ENCODE data around the gene ANKUB1.
"Not testable (repeated sequence)": the region's sequence is repeated elsewhere in the genome, so short reads cannot be mapped to it uniquely, and the experiment has no call there.

Gene ANKUB1, protein sequence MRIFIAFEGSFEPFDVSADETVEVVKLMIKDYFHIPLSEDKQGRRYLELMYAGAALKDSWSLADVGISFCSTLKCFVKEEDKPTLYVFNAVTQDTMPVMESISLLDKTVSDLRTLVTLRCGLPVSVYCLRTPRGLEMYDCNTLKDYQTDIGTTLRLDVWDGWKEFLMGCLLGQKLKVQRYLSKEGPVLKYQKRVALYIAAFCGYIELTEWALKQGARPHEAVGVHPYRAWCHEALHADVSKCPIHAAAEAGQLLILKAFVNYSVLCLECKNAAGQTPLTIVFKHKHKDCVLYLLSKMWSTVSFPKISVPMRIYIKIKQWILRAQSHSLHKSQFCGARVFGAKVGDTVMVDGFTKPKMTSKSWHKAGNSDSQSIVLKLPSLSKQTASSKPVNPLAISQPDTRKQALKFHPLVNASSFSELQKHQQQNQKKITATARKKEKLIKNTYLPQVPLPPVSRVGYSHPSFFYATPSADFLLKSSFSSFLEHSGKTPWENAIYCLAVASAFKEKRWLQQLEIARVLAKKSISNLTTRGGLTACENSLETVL

DNA sequence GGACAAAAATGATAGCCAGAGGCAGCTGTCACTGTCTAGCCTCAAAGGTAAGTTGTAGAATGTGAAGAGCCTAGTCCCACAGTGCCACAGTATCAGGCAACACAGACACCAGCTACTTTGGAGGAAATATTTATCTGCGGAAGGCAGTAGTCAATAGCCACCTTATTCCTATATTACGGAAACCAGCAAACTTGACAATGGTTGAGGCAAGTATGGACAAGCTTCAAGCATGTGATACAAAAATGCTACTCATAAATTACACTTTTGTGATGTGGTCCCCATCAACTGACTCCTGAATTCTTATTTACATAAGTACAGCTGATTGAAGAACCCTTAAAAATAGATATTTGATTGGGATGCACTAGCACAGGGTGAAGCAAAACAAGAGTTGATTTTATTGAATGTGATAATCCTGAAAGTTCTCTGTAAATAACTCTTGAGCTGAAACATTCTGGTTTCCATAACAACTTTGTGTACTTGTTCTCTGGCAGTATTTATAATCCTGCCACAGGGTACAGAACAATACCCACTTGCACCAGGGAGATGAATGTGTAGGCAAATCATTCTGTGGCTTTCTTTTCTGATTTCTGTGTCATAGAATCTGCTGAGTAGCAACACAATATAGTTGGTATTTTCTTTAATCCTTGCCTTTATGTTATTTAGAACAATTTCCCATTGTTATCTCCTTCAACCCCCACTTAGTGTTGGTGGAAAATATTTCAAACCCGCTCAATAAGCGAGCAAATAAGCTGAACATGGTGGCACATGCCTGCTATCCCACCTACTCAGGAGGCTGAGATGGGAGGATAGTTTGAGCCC, at the start of gene ANKUB1:
ANKUB1 (minus strand) TSS at position 103 of the 819 bp plus-strand sequence. CDS start 188 bp downstream, outside the sequence.
- no peak for DNase-seq

DNA sequence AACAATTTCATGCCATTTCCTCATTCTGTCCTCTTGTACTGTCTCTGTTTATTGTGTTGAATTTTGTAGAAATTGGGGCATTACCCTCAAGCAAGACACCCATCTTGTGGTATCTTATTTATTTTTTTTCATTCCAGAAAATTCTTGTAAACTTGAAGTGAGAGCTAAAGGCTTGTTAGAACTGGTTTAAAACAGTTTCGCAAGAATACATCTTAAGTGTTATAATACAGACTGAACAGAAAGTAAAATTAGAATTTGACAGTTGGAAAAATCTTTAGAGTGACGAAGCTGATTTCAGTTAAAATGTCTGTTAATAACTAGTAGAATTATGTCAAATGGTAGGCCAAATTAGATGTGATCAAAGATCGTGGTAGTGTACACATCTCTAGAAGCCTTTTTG, 47.5 kb upstream of the ANKUB1 start:
- DNase-seq = no peak

- DNase-seq = not testable (repeated sequence)
Measured at GRCh38 chr3:149839469-149839868, 47.1 kb upstream of the ANKUB1 start.

- not testable (repeated sequence) for DNase-seq
Measured at GRCh38 chr3:149838491-149838890, 46.1 kb upstream of the ANKUB1 start.

GRCh38 chr3:149833241-149833640, 40.9 kb upstream of the ANKUB1 start:
- no peak for DNase-seq

GRCh38 chr3:149832086-149832485, 39.7 kb upstream of the ANKUB1 start:
- DNase-seq = no peak

DNA sequence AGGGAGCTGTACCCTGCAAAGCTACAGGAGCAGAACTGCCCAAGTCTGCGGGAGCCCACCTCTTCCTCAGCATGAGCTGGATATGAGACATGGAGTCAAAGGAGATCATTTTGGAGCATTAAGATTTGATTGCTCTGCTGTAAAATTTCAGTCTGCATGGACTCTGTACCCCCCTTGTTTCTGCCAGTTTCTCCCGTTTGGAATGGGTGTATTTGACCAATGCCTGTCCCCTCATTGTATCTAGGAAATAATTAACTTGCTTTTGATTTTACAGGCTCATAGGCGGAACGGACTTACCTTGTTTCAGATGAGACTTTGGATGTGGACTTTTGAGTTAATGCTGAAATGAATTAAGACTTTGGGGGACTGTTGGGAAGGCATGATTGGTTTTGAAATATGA, 39.0 kb upstream of the ANKUB1 start:
- no peak for DNase-seq

DNA sequence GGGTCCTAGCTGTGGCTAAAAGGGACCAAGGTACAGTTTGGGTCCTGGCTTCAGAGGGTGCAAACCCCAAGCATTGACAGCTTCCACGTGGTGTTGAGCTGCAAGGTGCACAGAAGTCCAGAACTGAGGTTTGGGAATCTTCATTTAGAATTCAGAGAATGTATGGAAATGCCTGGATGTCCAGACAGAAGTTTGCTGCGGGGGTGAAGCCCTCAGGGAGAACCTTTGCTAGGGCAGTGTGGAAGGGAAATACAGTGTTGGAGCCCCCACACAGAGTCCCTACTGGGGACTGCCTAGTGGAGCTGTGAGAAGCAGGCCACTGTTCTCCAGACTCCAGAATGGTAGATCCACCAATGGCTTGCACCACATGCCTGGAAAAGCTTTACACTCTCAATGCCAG, 38.5 kb upstream of the ANKUB1 start:
- DNase-seq = no peak

DNA sequence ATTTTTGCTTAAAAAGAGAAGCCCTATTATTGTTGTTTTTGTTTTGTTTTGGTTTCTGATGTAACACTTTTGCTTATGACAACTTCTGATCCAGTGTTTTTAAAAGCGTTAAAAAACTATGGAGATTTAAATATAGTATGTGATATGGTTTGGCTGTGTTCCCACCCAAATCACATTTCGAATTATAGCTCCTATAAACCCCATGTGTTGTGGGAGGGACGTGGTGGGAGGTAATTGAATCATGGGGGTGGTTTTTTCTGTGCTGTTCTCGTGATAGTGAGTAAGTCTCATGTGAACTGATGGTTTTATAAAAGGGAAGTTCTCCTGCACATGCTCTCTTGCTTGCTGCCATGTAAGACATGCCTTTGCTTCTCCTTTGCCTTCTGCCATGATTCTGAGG, 37.3 kb upstream of the ANKUB1 start:
- not testable (repeated sequence) for DNase-seq

- DNase-seq = no peak
Measured at GRCh38 chr3:149828390-149828789, 36.0 kb upstream of the ANKUB1 start.

DNA sequence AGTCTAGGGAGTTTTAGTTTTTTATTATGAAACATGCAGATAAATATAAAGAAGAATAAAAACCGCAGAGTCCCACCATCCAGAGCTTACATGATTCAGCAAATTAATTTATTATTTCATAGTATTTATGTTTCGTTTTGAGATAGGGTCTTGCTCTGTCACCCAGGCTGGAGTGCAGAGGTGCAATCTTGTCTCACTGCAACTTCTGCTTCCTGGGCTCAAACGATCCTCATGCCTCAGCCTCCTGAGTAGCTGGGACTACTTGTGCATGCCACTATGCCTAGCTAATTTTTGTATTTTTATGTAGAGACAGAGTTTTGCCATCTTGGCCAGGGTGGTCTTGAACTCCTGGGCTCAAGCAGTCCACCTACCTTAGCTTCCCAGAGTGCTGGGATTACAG, 34.3 kb upstream of the ANKUB1 start:
- DNase-seq = no peak

DNA sequence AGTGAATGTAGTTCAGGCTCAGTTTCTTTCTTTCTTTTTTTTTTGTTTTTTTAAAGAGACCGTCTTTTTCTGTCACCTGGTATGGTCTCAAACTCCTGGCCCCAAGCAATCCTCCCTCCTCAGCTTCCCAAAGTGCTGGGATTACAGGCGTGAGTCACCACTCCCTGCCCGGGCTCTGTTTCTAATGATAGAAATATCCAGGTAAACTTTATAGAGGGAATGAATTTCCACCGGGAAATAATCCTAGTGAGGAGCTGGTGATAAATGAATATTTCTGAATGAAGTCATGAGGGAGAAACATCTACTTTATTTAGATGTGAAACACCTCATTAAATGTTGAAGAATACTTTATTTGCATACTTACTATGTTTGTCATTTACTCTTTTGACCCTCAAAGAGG, 27.8 kb upstream of the ANKUB1 start:
- DNase-seq = no peak

DNA sequence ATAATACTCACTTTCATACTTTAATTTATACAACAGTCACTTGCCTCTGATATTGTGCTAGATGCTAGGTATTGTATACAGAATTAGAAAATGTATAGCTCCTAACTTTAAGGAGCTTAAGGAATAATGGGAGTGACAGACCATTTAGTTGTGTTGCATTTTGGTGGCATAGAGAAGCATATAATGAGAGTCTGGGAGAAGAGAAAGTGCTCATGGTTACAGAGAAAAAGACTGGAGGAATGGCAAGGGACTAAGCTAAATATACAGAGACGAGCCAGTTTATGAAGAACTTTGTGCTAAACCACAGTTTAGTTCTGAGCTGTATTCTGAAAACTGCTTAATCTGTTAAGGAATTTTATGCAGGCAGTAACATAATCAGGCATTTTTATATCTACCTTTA, 27.1 kb upstream of the ANKUB1 start:
- no peak for DNase-seq

DNA sequence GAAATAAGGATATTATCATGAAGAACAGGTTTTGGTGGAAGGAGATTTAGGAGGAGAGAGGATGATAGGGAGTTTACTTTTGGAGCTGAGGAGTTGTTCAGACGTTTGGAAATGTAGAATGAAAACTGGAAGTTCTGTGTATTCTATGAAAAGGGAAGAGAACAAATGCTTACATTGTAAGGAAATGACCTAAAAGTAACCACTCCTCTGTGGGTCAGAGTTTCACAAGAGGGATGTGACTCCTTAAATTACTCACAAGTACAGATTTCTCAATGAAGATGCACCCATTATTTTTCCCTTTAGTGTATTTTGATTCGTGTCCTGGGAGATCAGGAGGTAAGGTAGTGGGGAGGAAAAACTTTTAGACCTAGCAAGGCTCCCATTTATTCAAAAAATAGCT, 24.6 kb upstream of the ANKUB1 start:
- no peak for DNase-seq

GRCh38 chr3:149816311-149816710, 24.0 kb upstream of the ANKUB1 start:
- DNase-seq = no peak

- DNase-seq = no peak
Measured at GRCh38 chr3:149815728-149816127, 23.4 kb upstream of the ANKUB1 start.

- no peak for DNase-seq
Measured at GRCh38 chr3:149815321-149815720, 23.0 kb upstream of the ANKUB1 start.

DNA sequence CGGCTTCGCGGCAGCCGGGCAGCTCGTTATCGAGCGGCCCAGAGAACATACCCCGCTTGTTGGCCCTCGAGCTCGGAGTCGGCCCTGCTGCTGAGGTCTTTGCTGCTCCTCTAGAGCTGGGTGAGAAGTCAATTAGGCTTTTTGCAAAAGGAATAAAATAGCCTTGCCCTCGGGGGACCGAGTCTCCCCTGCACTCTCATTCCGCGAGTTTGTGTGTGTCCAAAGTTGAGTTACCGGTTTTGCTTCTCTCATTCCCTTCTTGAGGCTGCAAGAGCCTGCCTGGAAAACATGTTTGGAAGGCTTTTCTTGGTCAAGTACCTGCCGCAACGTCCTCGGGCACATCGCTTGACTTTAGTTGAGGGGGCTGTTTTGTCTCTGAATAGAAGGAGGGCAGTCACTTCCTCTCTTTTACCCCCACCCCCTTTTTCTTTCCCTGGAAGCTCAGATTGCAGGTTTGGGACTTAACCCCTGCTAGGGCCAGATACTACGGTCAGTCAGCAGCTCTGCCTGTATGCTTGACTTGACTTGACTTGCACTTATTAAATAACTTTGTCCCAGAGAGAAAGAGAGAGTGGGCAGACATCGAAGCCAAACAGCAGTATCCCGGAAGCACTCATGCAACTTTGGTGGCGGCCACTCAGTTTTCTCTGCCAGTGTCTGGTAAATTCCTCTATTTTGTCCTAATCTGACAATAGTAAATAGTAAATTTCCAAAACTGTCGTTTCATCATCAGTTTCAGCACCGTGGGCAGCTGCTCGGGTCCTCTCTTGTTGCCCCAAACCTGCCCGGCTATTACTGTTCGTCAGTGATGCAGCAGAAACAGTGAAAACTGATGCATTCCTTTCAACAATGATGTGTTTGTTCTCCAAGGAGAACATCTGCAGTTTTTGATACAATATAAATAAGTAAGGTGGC, 21.3 kb upstream of the ANKUB1 start:
- DNase-seq = no peak

DNA sequence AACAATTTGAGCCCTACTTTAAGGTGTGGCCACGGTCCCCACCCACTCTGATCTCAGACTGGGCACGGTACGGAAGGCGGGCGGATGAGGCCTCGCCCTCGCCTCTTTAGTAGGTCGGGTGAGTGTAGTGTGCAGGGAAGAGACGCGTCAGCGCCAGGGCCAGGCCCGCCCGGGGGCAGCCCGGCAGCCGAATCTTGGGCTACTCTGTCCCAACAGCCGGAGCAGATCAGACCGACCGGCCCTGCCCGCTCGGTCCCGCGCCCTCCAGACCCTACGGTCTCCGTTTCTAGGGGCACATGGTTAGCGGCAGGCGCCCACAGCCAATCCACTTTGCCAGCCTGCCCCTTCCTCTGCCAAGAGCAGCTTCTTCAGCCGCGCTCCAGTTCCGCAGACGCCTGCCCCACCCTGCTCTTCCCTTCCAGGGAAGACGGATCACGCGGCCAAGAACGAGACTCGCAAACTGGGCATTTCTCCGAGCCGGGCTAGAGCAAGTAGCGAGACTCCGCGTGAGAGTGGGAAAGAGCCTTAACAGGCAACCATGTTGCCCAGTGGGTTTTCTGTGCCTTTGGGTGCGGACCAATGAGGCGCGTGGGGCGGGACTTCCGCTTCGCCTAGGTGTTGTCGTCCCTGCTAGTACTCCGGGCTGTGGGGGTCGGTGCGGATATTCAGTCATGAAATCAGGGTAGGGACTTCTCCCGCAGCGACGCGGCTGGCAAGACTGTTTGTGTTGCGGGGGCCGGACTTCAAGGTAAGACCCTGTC, 20.4 kb upstream of the ANKUB1 start, which contains the start of gene RNF13:
RNF13 (plus strand) TSS at position 610 of the 761 bp plus-strand sequence. CDS start 32,812 bp downstream, outside the sequence.
- peak; percentile 91 for DNase-seq

- no peak for DNase-seq
Measured at GRCh38 chr3:149812165-149812605, 19.8 kb upstream of the ANKUB1 start.

GRCh38 chr3:149810846-149811245, 18.5 kb upstream of the ANKUB1 start:
- DNase-seq = no peak

- no peak for DNase-seq
Measured at GRCh38 chr3:149809699-149810098, 17.3 kb upstream of the ANKUB1 start.
